Thoracic aorta (tissue), 2 donors: ENCODE results near the gene TCHP. TPM values are rescaled to one million over a fixed set of nuclear protein-coding genes. Genes with fewer than 3 reads are reported as not detected.

Experiments
- ATAC-seq: fragments of 150-250 bp; one replicate; pipeline ENCODE4 v1.8.0; 2017; ENCODE audit warnings: low read depth; ENCODE audit not compliant: insufficient number of reproducible peaks, low FRiP score
- DNase-seq: peaks from one replicate; pipeline ENCODE4 v3.0.0-alpha.2; 2020; ENCODE audit warnings: low spot score
- H3K27ac ChIP-seq, 2 donors: fragments of 200-600 bp; sonication (generic); 1 replicate in 1 of 2; 2 replicates in 1 of 2; pipeline ENCODE4 v1.5.1; 2016; ENCODE audit warnings: mild to moderate bottlenecking in 2 of 2, moderate library complexity in 2 of 2
- H3K27me3 ChIP-seq: fragments of 200-600 bp; sonication (generic); replicated peaks from 2 replicates; pipeline ENCODE4 v1.6.0; 2016; ENCODE audit warnings: mild to moderate bottlenecking; ENCODE audit not compliant: insufficient read depth
- H3K36me3 ChIP-seq: fragments of 200-600 bp; sonication (generic); one replicate; pipeline ENCODE4 v1.5.1; 2016
- H3K4me1 ChIP-seq, 2 donors: fragments of 200-600 bp; sonication (generic); 1 replicate in 1 of 2; 2 replicates in 1 of 2; pipeline versions ENCODE4 v1.5.1 to v1.6.0; 2016; ENCODE audit warnings: low read depth in 2 of 2, mild to moderate bottlenecking in 1 of 2; ENCODE audit not compliant: control insufficient read depth in 1 of 2
- H3K4me3 ChIP-seq: fragments of 200-600 bp; sonication (generic); 2 replicates; pipeline ENCODE4 v1.5.1; 2016; ENCODE audit warnings: mild to moderate bottlenecking
- H3K9me3 ChIP-seq: fragments of 200-600 bp; sonication (generic); 2 replicates; pipeline ENCODE4 v1.5.1; 2016
- total RNA-seq, 2 donors: library from RNA; depleted of rRNA; stranded (reverse); fragments of >200 nt; gene quantifications; one replicate each; pipeline versions ENCODE4 v1.1.0 to v1.2.3, GENCODE V29; 2016
- TF ChIP-seq, protein P1 (sequence below): fragments of 200-600 bp; sonication (generic); IDR thresholded peaks from one replicate; pipeline ENCODE4 v1.5.1; 2019; ENCODE audit warnings: antibody characterized with exemption

TCHP gene
- total RNA-seq, 2 donors from 2014 or later: 13.5 to 36.9 TPM

DNA sequence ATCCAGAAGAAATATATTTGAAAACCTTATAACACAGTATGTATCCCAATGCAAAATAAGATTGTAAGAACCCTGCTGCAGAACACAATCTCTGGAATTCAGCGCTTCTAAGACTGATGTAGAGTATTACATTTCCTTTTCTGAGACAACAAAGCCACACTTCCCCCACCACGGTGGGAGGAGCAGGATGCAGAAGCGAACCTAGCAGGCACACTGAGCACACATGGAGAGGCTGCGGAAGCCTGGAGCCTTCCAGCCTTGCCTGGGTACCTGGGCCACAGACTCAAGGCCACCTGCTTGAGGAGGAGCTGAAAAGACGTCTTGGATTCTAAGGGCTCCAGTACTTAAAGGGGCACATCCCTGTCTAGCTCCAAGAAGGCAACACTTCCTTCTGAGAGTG, 46.4 kb downstream of the TCHP start:
- no peak for DNase-seq
- peaks cover 19 to 64% of the 10 kb centered on the region in 2 donors for H3K4me1 ChIP-seq
- H3K27ac ChIP-seq: peak overlapping the region; percentile 40 to 43
- no peaks in the 10 kb centered on the region for H3K9me3 ChIP-seq
- H3K27me3 ChIP-seq: no peaks in the 10 kb centered on the region
- TF ChIP-seq, protein P1, sequence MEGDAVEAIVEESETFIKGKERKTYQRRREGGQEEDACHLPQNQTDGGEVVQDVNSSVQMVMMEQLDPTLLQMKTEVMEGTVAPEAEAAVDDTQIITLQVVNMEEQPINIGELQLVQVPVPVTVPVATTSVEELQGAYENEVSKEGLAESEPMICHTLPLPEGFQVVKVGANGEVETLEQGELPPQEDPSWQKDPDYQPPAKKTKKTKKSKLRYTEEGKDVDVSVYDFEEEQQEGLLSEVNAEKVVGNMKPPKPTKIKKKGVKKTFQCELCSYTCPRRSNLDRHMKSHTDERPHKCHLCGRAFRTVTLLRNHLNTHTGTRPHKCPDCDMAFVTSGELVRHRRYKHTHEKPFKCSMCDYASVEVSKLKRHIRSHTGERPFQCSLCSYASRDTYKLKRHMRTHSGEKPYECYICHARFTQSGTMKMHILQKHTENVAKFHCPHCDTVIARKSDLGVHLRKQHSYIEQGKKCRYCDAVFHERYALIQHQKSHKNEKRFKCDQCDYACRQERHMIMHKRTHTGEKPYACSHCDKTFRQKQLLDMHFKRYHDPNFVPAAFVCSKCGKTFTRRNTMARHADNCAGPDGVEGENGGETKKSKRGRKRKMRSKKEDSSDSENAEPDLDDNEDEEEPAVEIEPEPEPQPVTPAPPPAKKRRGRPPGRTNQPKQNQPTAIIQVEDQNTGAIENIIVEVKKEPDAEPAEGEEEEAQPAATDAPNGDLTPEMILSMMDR: no peak
- ATAC-seq: no peak
- H3K4me3 ChIP-seq: no peak overlapping the region
- peaks cover 2% of the 10 kb centered on the region for H3K36me3 ChIP-seq

DNA sequence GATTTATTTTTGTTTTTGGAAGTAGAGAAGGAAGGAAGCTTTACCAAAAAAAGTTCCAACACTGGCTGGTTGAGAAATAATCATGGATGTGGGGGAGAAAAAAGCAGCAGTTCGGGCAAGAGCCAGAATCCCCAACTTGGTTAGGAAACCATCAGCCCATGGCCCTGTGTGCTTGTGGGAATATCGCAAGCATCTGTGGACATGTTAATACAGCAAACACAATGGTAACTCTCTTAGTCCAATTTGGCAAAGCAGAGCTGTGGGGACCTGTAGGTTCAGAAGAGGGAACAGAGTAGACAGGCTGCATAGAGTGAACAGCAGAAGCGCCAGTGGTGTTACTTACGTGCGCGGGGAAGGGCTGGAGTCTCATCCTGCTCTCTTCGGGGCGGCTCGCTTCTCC, 46.8 kb downstream of the TCHP start:
- TF ChIP-seq, protein P1: no peak
- no peak for ATAC-seq
- Histone ChIP-seq H3K36me3 (peaks cover 2% of the 10 kb centered on the region), H3K27me3 (no peaks in the 10 kb centered on the region), H3K27ac (peak overlapping the region; percentile 40 to 43), H3K9me3 (no peaks in the 10 kb centered on the region), H3K4me1 (peaks cover 23 to 68% of the 10 kb centered on the region in 2 donors), H3K4me3 (no peak overlapping the region)
- DNase-seq: no peak

DNA sequence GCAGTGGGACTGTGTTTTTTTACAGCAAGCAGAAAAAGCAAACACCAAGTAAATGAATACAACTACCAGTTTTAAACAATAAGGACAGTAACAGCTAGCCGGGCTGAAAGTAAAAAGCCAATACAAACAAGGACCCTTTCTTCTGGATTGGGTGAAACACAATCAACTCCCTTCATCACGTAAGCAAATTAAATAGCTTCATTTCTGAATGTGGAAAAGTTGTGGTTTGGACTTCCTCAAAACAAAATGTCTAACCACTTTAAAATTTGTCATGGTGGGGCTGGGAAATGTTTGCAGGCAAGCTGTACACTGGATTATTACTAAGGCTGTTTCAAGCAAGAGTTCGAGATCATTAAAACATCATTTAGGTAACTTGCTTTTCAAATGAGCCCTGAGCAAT, 47.4 kb downstream of the TCHP start:
- TF ChIP-seq, protein P1: no peak
- ATAC-seq (no peak), DNase-seq (no peak)
- H3K27me3 ChIP-seq: no peaks in the 10 kb centered on the region
- no peak overlapping the region for H3K4me3 ChIP-seq
- no peaks in the 10 kb centered on the region for H3K9me3 ChIP-seq
- peaks cover 29 to 74% of the 10 kb centered on the region in 2 donors for H3K4me1 ChIP-seq
- peaks cover 5% of the 10 kb centered on the region for H3K36me3 ChIP-seq
- H3K27ac ChIP-seq: peak overlapping the region; percentile 40 to 43

DNA sequence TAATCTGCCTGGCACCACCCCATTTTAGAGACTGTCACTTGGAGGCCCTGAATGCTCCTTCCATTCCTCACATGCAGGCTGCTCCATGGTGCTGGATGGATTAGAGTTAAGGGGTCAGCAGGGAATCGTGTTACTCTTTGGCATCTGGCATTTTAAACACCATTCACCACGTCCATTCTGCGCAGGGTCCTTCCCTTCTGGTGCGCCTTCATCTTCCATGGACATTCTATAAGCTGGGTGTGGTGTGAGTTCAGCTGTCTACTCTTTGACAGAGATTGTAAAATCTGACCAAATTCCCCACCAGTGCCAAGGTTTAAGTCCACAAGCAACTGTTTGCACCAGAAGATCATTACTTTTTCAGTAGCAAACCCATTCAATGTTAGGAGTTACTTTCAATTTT, 48.3 kb downstream of the TCHP start:
- H3K4me1 ChIP-seq: peaks cover 35 to 83% of the 10 kb centered on the region in 2 donors
- peak overlapping the region in 1 of 2 donors; percentile 76 for H3K27ac ChIP-seq
- no peak overlapping the region for H3K4me3 ChIP-seq
- no peaks in the 10 kb centered on the region for H3K9me3 ChIP-seq
- ATAC-seq: no peak
- no peaks in the 10 kb centered on the region for H3K27me3 ChIP-seq
- H3K36me3 ChIP-seq: peaks cover 9% of the 10 kb centered on the region
- DNase-seq: no peak
- TF ChIP-seq, protein P1: no peak

DNA sequence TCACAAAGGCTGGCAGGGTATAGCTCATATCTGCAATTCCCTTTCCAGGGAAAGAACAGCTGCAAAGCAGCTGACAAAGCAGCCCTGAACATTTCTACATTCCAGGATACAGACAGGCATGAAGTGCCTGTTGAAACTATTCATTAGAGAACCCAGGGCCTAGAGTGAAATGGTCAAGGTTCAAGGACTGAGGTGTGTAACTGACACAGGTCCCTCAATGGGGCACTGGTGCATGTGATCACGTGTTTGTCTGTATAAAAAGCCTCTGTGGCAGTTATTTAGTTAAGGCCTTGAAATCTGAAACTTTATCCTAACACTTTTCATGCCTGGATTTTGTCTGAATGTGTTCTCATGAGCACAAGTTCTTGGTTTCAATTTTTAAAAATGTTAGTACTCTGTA, 49.0 kb downstream of the TCHP start:
- Histone ChIP-seq H3K4me1 (peaks cover 35 to 86% of the 10 kb centered on the region in 2 donors), H3K27ac (peak overlapping the region; percentile 76 to 82), H3K36me3 (peaks cover 6% of the 10 kb centered on the region), H3K9me3 (no peaks in the 10 kb centered on the region), H3K27me3 (no peaks in the 10 kb centered on the region), H3K4me3 (no peak overlapping the region)
- no peak for ATAC-seq
- TF ChIP-seq, protein P1: no peak
- DNase-seq: no peak
